ENCODE results near the gene RYR3.

GRCh38 chr15:33724321-33725036 lies 413.7 kb downstream of the RYR3 start:
- TF ChIP-seq CTCF (tag by site-specific recombination; IDR thresholded peaks at IDR 0.05): no peak
- no peak for TF ChIP-seq ZSCAN18 (tag by site-specific recombination; IDR thresholded peaks at IDR 0.05)
- no peak for TF ChIP-seq ZNF274 (IDR thresholded peaks at IDR 0.05; ENCODE audit: low read length)
- no peak for TF ChIP-seq ZNF274 (tag by site-specific recombination; IDR thresholded peaks at IDR 0.05; ENCODE audit: borderline replicate concordance)
- no peak for TF ChIP-seq ZNF140 (tag by site-specific recombination; IDR thresholded peaks at IDR 0.05)
- no peak for TF ChIP-seq MYNN (tag by site-specific recombination; IDR thresholded peaks at IDR 0.05; ENCODE audit: borderline replicate concordance)
- TF ChIP-seq ZNF423 (tag by site-specific recombination; IDR thresholded peaks at IDR 0.05): no peak
- no peak for TF ChIP-seq ZNF660 (tag by site-specific recombination; IDR thresholded peaks at IDR 0.05)
- no peak for TF ChIP-seq ZNF501 (tag by site-specific recombination; IDR thresholded peaks at IDR 0.05)
- no peak for TF ChIP-seq KLF16 (tag by site-specific recombination; IDR thresholded peaks at IDR 0.05)

Measured in HEK293 (cell line).